Measurements from ENCODE around the gene ARF4.
"Not testable (repeated sequence)": the region's sequence is repeated elsewhere in the genome, so short reads cannot be mapped to it uniquely, and the experiment has no call there.

The ARF4 gene

DNA sequence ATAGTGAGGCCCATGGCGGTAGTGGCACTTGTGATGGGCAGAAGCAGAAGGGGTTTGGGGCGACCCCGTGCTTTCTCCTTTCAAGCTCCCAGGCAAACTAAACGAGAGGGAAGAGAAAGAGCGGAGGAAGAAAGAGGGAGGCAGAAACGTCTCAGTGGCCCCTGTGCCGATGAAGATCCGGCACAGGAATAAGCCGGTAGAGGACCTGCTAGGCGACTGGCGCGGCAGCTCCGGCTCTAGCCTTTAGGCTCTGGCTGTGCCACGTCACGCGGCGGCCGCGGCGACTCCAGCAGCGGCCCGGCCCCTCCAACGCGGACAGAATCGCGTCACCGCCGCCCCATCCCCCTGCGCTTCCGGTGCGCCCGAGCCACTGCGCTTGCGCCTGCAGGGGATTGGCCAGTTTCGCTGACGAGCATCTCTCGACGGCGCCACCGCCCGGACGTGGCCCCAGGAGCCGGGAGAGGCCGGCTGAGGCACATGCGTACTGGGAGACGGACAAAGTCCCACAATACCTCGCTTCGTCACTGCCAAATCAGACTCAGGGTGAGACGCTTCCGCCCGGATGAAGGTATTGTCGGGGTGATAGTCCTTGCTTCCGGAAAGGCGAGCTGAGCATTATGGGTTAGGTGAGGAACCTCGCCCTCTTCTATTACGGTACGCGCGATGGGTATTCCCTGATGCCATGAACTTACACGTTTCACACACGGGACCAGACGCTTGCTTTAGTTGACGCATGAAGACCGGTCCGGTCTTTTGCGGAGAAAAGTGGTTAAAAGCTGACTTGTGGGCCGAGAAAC, at the start of gene ARF4:
ARF4 (minus strand) TSS at position 218 of the 797 bp plus-strand sequence; CDS start at position 14, 204 bp downstream.
- peak; percentile 97 to 99 for DNase-seq (ENCODE audit: low read depth in 2 of 2, low spot score in 1 of 2)

DNA sequence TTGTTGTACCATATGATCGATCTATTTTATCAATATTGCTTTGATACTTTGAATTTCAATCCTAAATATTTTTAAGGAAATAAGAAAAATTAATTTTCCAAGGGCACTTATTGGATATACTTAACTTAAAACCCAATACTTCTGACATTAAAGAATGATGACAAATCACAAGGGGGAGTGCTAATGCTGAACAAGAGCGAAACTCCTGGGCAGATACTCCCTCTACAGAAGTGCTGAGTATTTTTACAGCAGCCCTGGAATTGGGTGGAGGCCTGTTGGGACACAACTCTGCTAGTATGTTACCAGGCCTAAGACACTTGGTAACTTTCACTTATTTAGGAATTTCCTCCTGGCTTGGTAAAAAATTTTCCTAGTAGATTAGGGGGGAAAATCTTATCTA, 49.6 kb upstream of the ARF4 start:
- no peak for DNase-seq (ENCODE audit: low read depth in 2 of 2, low spot score in 1 of 2)

DNA sequence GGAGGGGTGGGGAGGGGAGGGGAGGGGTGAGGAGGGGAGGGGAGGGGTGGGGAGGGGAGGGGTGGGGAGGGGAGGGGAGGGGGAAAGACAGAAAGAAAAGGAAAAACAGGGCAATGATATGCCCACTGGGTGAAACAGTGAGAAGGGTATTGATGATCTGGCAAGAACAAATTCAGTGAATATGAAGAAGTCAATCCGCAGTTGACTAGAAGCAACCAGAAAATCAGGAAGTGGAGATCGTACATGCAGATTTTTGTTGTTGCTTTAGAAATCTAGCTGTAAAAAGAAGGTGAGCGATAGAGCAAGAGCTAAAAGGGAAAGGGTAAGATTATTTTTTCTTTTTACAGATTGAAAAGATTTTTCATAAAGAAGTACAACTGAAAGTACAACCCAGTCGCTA, 47.6 kb upstream of the ARF4 start:
- DNase-seq (ENCODE audit: low read depth in 2 of 2, low spot score in 1 of 2): no peak

DNA sequence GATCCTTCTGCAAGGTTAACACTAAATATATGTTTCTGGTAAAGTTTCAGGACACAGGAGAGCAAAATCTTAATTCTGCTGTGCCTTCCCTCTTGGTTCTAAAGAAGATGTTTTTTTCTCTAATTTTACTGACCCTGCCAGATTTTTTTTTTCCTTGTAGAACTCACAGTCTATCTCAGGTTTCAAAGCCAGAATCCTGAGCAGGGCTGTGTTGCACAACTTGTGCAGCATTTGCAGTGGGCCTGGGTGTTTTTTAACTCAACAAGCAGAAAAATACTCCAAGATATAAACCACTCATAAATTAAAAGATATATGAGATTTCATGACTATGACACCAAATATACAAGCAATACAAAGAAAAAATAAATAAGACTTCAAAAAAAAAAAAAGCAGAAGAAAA, 40.2 kb upstream of the ARF4 start:
- DNase-seq (ENCODE audit: low read depth in 2 of 2, low spot score in 1 of 2): no peak

DNA sequence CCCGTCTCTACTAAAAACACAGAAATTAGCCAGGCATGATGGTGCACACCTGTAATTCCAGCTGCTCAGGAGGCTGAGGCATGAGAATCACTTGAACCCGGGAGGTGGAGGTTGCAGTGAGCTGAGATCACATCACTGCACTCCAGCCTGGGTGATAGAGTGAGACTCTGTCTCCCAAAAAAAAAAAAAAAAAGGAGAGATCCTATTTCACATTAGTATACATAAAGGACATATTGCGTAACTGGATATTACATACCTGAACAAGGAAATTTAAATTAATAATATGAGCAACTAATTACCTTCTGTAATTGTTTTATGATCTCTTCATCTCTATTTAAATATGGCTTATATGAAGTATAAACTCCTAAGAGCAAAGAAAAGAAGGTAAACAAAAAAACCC, 37.1 kb upstream of the ARF4 start:
- not testable (repeated sequence) for DNase-seq (ENCODE audit: low read depth in 2 of 2, low spot score in 1 of 2)

DNA sequence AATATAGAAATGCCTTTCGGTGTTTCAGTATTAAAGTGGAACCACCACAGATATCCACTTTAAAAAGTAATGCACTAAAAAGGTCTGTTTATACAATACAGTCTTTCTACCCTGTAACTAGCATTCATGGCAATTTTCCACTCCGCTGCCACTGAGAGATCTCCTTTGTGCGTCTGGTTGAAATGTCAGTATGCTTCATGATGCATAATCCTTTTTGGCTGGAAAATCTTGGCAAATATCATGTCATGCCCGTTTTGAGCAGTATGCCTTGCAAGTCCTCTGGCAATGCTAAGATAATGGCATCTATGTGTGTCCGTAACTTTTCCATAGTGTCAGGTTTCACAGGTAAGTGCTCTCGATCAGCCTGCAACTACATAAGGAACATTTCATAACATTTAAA, 30.8 kb upstream of the ARF4 start:
- no peak for DNase-seq (ENCODE audit: low read depth in 2 of 2, low spot score in 1 of 2)

DNA sequence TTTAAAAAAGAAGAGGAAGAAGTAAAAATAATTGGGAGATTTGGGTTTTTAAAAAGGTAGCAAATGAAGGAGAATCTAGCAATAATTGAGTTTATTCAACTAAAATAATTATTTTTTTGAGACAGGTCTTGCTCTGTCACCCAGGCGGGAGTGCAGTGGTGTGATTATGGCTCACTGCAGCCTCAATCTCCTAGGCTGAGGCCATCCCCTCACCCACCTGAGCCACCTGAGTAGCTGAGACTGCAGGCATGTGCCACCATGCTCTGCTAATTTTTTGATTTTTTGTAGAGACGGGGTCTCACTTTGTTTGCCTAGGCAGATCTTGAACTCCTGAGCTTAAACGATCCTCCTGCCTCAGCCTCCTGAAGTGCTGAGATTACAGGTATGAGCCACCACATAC, 27.7 kb upstream of the ARF4 start:
- no peak for DNase-seq (ENCODE audit: low read depth in 2 of 2, low spot score in 1 of 2)

DNA sequence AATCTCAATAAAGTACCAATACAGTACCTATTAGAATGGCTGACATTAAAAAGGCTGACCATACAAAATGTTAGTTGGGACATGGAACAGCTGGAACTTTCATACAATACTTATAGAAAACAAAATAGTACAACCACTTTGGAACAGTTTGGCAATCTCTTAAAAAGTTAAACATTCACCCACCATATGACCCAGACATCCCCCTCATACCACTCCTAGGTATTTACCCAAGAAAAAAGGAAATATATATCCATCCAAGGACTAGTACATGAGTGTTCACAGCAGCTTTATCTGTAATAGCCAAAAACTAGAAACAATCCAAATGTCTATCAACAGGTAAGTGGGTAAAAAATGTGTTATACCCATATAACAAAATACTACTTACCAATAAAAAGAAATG, 25.2 kb upstream of the ARF4 start:
- DNase-seq (ENCODE audit: low read depth in 2 of 2, low spot score in 1 of 2): no peak

DNA sequence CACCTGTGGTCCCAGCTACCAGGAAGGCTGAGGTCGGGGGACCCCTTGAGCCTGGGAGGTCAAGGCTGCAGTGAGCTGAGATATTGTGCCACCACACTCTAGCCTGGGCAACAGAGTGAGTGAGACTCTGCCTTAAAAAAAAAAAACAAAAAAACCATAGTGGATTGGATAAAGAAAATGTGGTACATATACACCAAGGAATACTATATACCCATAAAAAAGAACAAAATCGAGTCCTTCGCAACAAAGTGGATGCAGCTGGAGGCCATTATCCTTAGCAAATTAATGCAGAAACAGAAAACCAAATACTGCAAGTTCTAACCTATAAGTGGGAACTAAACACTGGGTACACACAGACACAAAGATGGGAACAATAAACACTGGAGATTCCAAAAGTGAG, 20.6 kb upstream of the ARF4 start:
- DNase-seq (ENCODE audit: low read depth in 2 of 2, low spot score in 1 of 2): no peak

DNA sequence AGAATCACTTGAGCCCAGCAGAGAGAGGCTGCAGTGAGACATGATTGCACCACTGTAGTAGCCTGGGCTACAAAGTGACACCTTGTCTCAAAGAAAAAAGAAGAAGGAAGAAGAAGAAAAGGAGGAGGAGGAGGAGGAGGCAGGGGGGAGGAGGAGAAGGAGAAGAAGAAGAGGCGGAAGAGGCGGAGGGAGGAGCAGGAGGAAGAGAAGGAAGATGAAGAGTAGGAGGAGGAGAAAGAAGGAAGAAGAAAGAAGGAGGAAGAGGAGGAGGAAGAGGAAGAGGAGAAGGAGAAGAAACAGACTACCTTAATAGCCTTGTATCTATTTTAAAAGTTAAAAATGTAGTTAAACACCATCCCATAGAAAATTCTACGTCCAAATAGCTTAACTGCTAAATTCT, 19.1 kb upstream of the ARF4 start:
- DNase-seq (ENCODE audit: low read depth in 2 of 2, low spot score in 1 of 2): no peak

DNA sequence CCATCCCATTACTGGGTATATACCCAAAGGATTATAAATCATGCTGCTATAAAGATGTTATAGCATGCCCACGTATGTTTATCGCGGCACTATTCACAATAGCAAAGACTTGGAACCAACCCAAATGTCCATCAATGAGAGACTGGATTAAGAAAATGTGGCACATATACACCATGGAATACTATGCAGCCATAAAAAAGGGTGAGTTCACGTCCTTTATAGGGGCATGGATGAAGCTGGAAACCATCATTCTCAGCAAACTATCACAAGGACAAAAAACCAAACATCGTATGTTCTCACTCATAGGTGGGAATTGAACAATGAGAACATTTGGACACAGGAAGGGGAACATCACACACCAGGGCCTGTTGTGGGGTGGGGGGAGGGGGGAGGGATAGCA, 14.7 kb upstream of the ARF4 start:
- not testable (repeated sequence) for DNase-seq (ENCODE audit: low read depth in 2 of 2, low spot score in 1 of 2)

DNA sequence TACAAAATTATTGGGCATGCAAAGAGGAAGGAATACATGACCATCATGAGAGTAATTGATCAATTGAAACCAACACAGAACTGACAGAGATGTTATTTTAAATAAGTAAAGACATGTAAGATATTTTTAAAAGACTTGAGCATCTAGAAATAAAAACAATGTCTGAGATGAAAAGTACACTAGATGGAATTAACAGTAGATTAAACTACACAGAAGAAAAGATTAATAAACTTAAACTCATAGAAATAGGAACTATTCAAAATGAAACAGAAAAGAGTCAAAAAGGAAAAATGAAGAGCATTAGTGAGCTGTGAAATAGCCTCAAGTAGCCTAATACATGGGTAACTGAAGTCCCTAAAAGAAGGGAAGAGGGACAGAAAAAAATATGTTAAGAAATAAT, 8.5 kb upstream of the ARF4 start:
- no peak for DNase-seq (ENCODE audit: low read depth in 2 of 2, low spot score in 1 of 2)

DNA sequence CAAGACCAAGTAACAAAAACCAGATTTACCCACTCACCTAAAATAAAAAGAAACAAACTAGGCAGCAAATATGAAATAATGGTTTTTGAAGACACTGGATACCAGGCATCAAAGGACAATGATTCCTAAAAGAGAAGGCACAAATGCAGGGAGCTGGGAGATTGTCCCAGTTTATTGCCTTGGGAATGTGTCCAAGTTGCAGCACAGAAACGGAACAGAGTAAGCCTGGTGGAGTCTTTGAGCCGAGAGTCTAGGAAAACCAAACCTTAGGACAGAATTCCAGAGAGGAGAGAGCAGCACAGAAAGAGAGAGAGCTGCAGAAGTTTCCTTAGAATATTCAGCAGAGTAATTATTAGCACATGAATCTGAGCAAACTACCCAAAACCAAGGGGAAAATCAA, 7.8 kb upstream of the ARF4 start:
- DNase-seq (ENCODE audit: low read depth in 2 of 2, low spot score in 1 of 2): no peak

DNA sequence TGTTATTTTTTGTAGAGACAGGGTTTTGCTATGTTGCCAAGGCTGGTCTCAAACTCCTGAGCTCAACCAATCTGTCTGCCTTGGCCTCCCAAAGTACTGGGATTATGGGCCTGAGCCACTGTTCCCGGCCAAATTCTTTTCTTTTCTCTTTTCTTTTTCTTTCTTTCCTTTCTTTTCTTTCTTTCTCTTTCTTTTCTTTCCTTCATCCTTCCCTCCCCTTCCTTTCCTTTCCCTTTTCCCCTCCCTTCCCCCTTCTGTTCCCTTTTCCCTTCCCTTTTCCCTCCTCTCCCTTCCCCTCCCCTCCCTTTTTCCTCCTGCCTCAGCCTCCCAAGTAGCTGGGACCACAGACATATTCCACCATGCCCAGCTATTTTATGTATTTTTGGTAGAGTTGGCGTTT, 3.1 kb upstream of the ARF4 start:
- no peak for DNase-seq (ENCODE audit: low read depth in 2 of 2, low spot score in 1 of 2)

DNA sequence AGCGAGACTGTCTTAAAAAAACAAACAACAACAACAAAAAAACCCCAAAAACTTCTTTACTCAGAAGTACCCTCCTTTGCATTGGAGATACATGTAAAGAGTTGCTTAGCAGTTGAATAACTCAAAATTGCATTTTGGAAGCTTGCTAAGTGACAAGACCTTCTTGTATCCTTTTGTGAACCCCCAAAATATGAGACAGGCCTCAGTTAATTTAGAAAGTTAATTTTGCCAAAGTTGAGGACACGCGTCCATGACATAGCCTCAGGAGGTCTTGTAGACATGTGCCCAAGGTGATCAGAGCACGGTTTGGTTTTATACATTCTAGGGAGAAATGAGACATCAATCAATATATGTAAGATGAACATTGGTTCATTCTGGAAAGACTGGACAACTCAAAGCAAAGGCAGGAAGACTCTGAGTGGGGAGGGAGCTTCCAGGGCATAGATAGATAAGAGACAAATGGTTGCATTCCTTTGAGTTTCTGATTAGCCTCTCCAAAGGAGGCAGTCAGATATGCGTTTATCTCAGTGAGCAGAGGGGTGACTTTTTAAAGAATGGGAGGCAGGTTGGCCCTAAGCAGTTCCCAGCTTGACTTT, 1.7 kb upstream of the ARF4 start:
- DNase-seq (ENCODE audit: low read depth in 2 of 2, low spot score in 1 of 2): no peak

DNA sequence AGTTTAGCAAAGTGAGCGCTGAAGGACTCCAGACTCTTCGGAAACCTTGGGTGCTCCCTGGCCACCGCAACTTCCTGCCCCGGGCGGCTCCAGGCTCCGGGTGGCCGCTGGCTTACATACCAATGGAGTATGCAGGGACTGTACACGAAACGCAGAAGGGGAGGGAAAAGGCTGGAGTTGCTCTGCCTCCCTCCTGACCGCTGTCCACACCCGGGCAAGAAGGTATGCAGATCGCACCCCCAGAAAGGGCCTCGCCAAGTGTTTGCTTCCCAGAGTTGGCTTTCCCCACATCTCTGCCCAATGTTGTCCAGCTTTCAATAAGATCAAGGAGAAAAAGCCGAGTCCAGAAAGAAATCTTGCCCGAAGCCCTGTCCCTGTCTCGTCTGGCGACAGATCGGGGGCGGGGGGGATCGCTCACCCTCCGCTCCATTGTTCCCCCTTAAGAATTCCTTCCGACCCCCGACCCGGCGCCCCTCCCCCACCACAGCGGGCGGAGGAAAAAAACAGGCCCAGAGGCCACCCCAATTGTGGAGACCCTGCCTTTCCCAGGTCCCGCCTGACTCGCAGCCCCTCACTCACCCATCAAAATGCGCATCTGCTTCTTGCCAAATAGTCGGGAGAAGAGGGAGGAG, 533 bp downstream of the ARF4 start:
- DNase-seq (ENCODE audit: low read depth in 2 of 2, low spot score in 1 of 2): peak; percentile 20 to 43

DNA sequence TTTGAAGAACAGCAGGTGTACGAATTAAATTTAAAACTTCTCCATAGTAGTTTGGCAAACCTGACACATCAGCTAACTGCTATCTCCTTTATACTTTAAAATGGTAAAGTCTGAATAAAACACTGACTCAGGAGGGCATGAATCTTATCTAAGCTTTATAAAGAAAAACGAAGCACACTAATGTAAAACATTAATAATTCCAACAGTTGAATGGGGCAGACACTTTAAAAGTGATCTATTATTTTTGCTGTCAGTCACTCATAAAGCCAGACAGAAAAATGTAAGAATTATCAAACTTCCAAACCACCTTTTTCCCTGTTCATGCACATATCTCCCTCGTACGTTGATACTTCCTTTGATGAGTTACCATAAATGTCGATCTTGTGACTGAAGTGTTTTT, 2.6 kb downstream of the ARF4 start:
- DNase-seq (ENCODE audit: low read depth in 2 of 2, low spot score in 1 of 2): no peak

DNA sequence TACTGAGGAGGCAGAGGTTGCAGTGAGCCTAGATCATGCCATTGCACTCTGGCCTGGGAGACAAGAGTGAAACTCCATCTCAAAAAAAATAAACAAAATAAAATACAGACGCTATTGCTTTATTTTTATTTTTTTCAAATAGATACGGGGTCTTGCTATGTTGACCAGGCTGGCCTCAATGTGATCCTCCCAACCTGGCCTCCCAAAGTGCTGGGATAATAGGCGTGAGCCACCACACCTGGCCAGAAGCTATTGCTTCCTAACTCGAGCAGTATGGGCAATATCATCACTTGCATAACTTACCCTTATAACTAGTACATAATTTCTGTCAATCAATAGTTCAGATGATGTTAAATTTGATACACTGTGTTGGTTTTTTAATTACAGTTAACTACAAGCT, 3.0 kb downstream of the ARF4 start:
- no peak for DNase-seq (ENCODE audit: low read depth in 2 of 2, low spot score in 1 of 2)

DNA sequence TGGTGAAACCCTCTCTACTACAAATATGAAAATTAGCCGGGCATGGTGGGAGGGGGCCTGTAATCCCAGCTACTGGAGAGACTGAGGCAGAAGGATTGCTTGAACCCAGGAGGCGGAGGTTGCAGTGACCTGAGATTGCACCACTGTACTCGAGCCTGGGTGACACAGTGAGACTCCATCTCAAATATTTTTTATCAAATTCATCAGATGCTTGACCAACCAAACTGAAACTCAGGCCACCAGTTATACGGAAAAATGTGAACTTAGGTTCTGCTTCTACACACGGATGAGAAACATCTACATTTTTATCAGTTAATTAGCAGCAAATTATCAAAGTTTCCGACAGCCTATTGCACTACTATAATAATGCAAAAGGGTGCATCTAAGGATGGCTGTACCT, 4.8 kb downstream of the ARF4 start:
- DNase-seq (ENCODE audit: low read depth in 2 of 2, low spot score in 1 of 2): no peak

DNA sequence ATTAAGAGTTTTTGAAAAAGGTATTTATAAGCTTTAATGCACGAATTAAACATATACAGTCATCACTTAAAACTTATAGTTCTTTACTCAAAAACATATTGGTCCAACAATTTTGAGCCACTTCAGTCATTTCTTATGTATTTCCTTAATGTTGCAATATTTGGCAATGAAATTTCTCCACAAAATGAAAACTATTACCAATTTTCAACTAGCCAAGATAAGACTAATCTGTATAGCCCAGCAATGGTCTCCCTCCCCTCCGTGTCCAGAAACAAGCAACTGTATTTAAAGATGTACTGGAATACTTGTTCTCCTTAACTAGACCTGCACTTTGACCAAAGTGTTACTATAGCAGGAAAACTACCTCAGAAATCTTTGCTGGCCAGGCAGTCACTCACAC, 9.2 kb downstream of the ARF4 start:
- DNase-seq (ENCODE audit: low read depth in 2 of 2, low spot score in 1 of 2): no peak

DNA sequence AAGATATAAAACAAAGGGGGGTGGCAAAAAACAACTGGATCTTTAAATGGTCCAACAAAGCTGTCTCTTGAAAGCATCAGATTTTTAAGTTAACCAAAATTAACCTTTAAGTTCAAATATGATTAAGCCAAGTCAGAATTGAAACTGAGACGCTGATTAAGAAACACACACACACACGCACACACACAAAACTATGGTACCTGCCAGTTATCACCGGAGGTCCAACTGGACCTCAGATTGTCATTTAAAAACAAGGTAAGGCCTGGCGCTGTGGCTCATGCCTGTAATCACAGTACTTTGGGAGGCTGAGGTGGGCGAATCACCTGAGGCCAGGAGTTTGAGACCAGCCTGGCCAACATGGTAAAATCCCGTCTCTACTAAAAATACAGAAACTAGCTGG, 10.4 kb downstream of the ARF4 start:
- DNase-seq (ENCODE audit: low read depth in 2 of 2, low spot score in 1 of 2): no peak

DNA sequence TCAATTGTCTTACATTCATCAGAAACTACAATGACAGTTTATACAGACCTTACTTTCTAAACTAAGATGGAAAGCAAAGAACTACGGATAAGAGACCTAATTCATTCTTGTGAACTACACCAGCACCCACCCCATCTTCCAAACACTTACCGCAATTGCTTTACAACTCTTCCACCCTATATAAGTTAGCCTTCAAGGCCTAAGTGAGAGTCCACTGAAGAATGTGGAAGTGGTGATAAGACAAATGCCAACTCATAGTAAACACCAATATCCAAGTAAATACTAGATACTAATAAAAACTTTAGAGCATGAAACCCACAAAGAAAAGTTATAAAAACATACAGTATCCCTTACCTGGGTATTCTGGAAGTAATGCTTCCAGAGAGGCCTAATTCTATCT, 13.6 kb downstream of the ARF4 start:
- DNase-seq (ENCODE audit: low read depth in 2 of 2, low spot score in 1 of 2): no peak

All from stimulated activated CD8-positive, alpha-beta memory T cell treated with anti-CD3 and anti-CD28 coated beads, Interleukin-4, amount 100 ng/mL, for 1 hour (primary cell).